ENCODE measurements around the gene ZNF549. TPM values are rescaled to one million over a fixed set of nuclear protein-coding genes. Genes with fewer than 3 reads are reported as not detected.

ZNF549 gene
- total RNA-seq, 1 experiment from 2014 or later: not detected

DNA sequence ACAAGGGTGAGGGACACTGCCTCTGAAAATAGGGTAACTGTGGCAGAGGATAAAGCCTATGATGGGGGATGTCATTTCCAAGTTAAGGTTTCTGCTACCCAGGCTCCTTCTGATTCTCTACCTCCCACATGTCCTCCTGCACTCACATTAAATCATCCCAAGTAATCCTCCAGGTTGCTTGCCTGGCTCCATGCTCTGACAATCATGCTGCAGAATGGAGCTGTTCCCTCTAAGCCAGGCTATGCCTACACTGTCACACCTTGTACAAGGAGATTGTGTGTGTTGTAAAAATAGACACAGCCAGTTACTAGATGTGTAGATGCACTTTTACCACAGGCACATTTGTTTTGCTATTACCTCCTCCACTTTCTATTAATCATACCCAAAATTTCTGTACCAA, 43.6 kb downstream of the ZNF549 start:
- H3K4me3 ChIP-seq (replicated peaks in 1 of 2; ENCODE audit: low read depth in 1 of 2, low read length in 2 of 2): no peak overlapping the region
- no peaks in the 10 kb centered on the region for H3K9me2 ChIP-seq (ENCODE audit: insufficient read depth)
- TF ChIP-seq, protein P1, sequence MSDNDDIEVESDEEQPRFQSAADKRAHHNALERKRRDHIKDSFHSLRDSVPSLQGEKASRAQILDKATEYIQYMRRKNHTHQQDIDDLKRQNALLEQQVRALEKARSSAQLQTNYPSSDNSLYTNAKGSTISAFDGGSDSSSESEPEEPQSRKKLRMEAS (IDR thresholded peaks at IDR 0.05): no peak
- TF ChIP-seq JUND (IDR thresholded peaks at IDR 0.05): no peak
- H3K9ac ChIP-seq (ENCODE audit: low read length): no peak overlapping the region
- DNase-seq (ENCODE audit: low read depth, low spot score) (no peak), ATAC-seq (no peak)
- H2AFZ ChIP-seq (ENCODE audit: low read depth, low read length, poor library complexity, severe bottlenecking): no peak overlapping the region
- no TSS peak for BruUV-seq (replicated peaks)
- H3K27me3 ChIP-seq (ENCODE audit: insufficient read depth, low read length): no peaks in the 10 kb centered on the region
- RAD21 ChIA-PET (ENCODE audit: low non-redundant PET in 1 of 2, low total read pairs in 2 of 2, uncharacterized antibody in 2 of 2, unreplicated experiment in 2 of 2): no interaction called here
- H3K4me2 ChIP-seq (ENCODE audit: low read length): no peak overlapping the region
- CTCF ChIA-PET: no interaction called here
- H4K20me1 ChIP-seq (ENCODE audit: insufficient read depth): no peaks in the 10 kb centered on the region
- POLR2A ChIA-PET: no interaction called here
- no peak overlapping the region for H3K27ac ChIP-seq (ENCODE audit: low read depth, low read length)
- peaks cover 15 to 29% of the 10 kb centered on the region in 2 experiments for H3K36me3 ChIP-seq (ENCODE audit: control insufficient read depth in 1 of 2, insufficient read depth in 2 of 2, low read length in 2 of 2)
- H3K4me1 ChIP-seq (ENCODE audit: control insufficient read depth in 1 of 2, insufficient read depth in 2 of 2, low read length in 2 of 2): no peaks in the 10 kb centered on the region
- no peaks in the 10 kb centered on the region for H3K79me2 ChIP-seq (ENCODE audit: insufficient read depth, low read length)
- intact Hi-C loops (cut with micrococcal nuclease): loop anchor here (10.0 kb wide), 1 partner anchor 136 kb away; the partner anchor contains the start of gene ZNF749
- H3K9me3 ChIP-seq (ENCODE audit: control insufficient read depth in 1 of 2, insufficient read depth in 1 of 2, low read depth in 1 of 2, low read length in 2 of 2): peaks cover 64 to 76% of the 10 kb centered on the region in 2 experiments; a peak in 2 of 4 replicates

DNA sequence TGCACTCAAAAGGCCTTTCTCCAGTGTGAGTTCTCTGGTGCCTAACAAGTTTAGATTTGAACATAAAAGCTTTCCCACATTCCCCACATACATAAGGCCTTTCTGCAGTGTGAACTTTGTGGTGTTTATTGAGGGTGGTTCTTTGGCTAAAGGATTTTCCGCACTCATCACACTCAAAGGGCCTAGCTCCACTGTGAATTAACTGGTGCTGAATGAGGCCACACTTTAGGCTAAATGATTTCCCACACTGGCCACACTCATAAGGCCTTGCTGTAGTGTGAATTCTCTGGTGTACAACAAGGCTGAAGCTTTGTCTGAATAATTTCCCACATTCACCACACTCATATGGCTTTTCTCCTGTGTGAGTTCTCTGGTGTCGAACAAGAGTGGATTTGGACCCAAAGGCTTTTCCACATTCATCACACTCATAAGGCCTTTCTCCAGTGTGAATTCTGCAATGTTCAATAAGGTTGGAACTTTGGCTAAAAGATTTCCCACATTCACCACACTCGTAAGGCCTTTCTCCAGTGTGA, 45.3 kb downstream of the ZNF549 start:
- ATAC-seq: no peak
- no TSS peak for BruUV-seq (replicated peaks)
- Histone ChIP-seq H3K4me2 (ENCODE audit: low read length) (no peak overlapping the region), H3K9ac (ENCODE audit: low read length) (no peak overlapping the region), H4K20me1 (ENCODE audit: insufficient read depth) (no peaks in the 10 kb centered on the region), H3K79me2 (ENCODE audit: insufficient read depth, low read length) (0 out of 2 replicates have a peak, but pooled peaks cover 2% of the 10 kb centered on the region), H3K9me3 (ENCODE audit: control insufficient read depth in 1 of 2, insufficient read depth in 1 of 2, low read depth in 1 of 2, low read length in 2 of 2) (peaks cover 61 to 63% of the 10 kb centered on the region in 2 experiments; a peak in 3 of 4 replicates), H3K4me3 (replicated peaks in 1 of 2; ENCODE audit: low read depth in 1 of 2, low read length in 2 of 2) (no peak overlapping the region), H3K4me1 (ENCODE audit: control insufficient read depth in 1 of 2, insufficient read depth in 2 of 2, low read length in 2 of 2) (peaks cover 0 to 2% of the 10 kb centered on the region in 2 experiments; a peak in 1 of 4 replicates), H3K9me2 (ENCODE audit: insufficient read depth) (no peaks in the 10 kb centered on the region), H3K27ac (ENCODE audit: low read depth, low read length) (no peak overlapping the region), H2AFZ (ENCODE audit: low read depth, low read length, poor library complexity, severe bottlenecking) (no peak overlapping the region), H3K36me3 (ENCODE audit: control insufficient read depth in 1 of 2, insufficient read depth in 2 of 2, low read length in 2 of 2) (peaks cover 15 to 29% of the 10 kb centered on the region in 2 experiments), H3K27me3 (ENCODE audit: insufficient read depth, low read length) (no peaks in the 10 kb centered on the region)
- no peak for DNase-seq (ENCODE audit: low read depth, low spot score)
- RAD21 ChIA-PET (ENCODE audit: low non-redundant PET in 1 of 2, low total read pairs in 2 of 2, uncharacterized antibody in 2 of 2, unreplicated experiment in 2 of 2): no interaction called here
- POLR2A ChIA-PET: no interaction called here
- CTCF ChIA-PET: no interaction called here
- intact Hi-C loops (cut with micrococcal nuclease): loop anchor here (10.0 kb wide), 1 partner anchor 138 kb away; the partner anchor contains the start of gene ZNF749
- TF ChIP-seq POLR2A (IDR thresholded peaks at IDR 0.05; ENCODE audit: borderline replicate concordance, extremely low read depth, insufficient read depth, insufficient read length) (no peak), ZNF274 (IDR thresholded peaks at IDR 0.05; ENCODE audit: low read depth, low read length) (peak; percentile 90), POLR2AphosphoS5 (IDR thresholded peaks at IDR 0.05; ENCODE audit: low read depth, low read length) (no peak)
- TF ChIP-seq, protein P2, sequence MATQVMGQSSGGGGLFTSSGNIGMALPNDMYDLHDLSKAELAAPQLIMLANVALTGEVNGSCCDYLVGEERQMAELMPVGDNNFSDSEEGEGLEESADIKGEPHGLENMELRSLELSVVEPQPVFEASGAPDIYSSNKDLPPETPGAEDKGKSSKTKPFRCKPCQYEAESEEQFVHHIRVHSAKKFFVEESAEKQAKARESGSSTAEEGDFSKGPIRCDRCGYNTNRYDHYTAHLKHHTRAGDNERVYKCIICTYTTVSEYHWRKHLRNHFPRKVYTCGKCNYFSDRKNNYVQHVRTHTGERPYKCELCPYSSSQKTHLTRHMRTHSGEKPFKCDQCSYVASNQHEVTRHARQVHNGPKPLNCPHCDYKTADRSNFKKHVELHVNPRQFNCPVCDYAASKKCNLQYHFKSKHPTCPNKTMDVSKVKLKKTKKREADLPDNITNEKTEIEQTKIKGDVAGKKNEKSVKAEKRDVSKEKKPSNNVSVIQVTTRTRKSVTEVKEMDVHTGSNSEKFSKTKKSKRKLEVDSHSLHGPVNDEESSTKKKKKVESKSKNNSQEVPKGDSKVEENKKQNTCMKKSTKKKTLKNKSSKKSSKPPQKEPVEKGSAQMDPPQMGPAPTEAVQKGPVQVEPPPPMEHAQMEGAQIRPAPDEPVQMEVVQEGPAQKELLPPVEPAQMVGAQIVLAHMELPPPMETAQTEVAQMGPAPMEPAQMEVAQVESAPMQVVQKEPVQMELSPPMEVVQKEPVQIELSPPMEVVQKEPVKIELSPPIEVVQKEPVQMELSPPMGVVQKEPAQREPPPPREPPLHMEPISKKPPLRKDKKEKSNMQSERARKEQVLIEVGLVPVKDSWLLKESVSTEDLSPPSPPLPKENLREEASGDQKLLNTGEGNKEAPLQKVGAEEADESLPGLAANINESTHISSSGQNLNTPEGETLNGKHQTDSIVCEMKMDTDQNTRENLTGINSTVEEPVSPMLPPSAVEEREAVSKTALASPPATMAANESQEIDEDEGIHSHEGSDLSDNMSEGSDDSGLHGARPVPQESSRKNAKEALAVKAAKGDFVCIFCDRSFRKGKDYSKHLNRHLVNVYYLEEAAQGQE (IDR thresholded peaks at IDR 0.05; ENCODE audit: low read depth): no peak
